ENCODE results near the gene ARHGAP6.
A peak's percentile ranks its signal among the peaks of the same experiment; 100 is the strongest.
"Not testable (repeated sequence)": the region's sequence is repeated elsewhere in the genome, so short reads cannot be mapped to it uniquely, and the experiment has no call there.

The ARHGAP6 gene

GRCh38 chrX:11532291-11533078 is 133.2 kb downstream of the ARHGAP6 start:
- DNase-seq (ENCODE audit: low read depth), result no peak

DNA sequence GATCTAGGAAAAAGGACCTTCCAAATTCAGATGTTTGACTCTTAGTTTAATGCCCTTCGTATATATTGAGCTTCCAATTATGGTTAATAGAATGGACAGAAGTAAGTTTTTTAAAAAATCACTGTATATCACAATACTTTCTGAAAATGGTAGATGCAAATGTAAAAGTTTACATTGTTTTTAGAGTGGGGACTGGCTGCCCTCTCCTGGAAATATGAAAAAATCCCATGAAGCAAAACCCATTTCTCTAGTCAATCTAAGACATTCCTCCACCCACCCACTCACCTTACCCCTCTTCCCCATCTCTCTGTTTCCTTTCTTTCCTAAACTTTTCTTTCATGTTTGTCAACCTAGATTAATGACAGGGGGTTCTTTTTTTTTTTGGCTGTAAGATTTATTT is 134.5 kb downstream of the ARHGAP6 start:
- no peak for DNase-seq (ENCODE audit: low read depth)

DNA sequence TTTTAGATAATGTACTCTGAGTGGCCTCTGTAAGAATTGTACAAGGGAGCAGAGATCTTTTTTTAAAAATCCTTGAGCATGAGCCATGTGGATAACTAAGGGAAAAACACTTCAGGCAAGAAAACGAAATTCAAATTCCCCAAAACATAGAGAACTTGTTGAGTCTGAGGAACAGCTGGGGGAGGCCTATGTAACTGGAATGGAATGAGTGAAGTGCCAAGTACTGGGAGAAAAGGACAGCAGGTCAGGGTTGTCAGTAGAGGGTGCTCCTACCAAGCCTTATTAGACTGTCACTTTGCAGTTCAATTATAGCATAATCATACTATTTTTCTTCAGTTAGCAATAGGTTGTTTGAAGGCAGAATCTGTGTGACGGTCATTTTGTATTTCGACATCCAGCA is 135.1 kb downstream of the ARHGAP6 start:
- no peak for DNase-seq (ENCODE audit: low read depth)

- no peak for DNase-seq (ENCODE audit: low read depth)
Measured at GRCh38 chrX:11528623-11529022, 137.1 kb downstream of the ARHGAP6 start.

DNA sequence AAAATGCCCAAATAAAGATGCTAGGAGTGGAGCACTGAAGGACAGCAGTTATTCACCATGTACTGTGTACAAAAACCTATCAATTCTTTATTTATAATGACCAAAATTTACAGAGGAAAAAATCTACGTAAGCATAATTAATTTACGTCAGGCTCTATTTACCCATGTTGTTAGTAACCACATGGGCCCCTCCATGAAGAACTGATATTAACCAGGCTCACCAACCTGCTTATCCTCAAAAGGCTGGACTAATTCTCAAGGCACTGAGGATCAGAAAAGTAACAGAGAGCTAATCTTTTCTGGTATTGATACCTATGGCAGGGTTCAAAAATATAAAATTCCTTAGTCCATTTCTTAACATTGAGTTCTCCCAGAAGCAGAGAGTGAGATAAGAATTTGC is 140.0 kb downstream of the ARHGAP6 start:
- DNase-seq (ENCODE audit: low read depth), result no peak

DNA sequence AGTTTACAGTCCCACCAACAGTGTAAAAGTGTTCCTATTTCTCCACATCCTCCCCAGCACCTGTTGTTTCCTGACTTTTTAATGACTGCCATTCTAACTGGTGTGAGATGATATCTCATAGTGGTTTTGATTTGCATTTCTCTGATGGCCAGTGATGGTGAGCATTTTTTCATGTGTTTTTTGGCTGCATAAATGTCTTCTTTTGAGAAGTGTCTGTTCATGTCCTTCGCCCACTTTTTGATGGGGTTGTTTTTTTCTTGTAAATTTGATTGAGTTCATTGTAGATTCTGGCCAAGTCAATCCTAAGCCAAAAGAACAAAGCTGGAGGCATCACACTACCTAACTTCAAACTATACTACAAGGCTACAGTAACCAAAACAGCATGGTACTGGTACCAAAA is 146.5 kb downstream of the ARHGAP6 start:
- not testable (repeated sequence) for DNase-seq (ENCODE audit: low read depth)

- DNase-seq (ENCODE audit: low read depth), result peak; percentile 43
Measured at GRCh38 chrX:11509786-11510185, 155.9 kb downstream of the ARHGAP6 start.

- DNase-seq (ENCODE audit: low read depth), result no peak
Measured at GRCh38 chrX:11504234-11504633, 161.5 kb downstream of the ARHGAP6 start.

DNA sequence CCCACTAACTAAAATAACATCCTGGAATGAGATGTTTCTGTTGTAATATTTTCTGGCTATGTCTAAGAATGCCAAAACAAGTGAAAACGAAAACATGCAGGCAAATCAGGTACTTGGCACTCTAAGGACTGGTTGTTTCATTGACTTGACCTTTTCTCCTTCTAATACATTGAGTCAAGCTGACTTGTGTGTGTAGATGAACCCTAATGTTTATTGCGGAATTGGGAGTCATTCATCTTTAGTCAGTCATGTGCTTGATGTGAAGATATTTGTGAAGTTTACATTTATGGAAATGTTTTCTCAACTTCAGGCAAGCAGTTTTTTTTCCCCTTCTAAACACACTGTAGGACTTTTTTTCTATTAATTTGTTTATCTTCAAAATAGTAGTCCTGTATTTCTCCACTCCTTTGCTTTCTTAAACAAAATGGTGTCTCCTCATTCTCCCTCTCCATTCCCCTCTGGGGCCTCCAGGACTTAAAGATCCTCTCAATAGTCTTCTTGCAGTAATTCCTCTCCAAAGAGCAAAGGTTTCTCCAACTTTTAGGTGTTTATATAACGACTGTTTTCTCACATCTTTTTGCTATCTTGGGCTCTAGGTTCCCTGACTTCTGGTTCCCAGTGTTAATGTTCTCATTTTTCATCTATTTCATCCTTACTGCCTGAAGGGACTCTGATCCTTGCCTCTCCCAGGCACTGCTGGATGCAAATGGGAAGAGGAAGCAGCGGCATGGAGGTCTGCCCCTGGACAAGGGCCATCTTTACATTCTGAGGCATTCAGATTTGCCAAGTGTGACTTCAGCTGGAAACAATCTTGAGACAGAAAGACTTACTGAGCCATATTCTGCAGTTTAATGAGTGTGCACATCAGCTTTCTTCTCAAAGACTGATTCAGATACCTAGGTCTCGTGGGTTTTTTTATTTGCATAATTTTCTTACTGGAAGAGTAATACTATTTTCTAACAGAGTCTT is 166.4 kb downstream of the ARHGAP6 start:
- peak; percentile 50 for DNase-seq (ENCODE audit: low read depth)

GRCh38 chrX:11491375-11491774 is 174.3 kb downstream of the ARHGAP6 start:
- DNase-seq (ENCODE audit: low read depth), result not testable (repeated sequence)

- DNase-seq (ENCODE audit: low read depth), result no peak
Measured at GRCh38 chrX:11484290-11484689, 181.4 kb downstream of the ARHGAP6 start.

DNA sequence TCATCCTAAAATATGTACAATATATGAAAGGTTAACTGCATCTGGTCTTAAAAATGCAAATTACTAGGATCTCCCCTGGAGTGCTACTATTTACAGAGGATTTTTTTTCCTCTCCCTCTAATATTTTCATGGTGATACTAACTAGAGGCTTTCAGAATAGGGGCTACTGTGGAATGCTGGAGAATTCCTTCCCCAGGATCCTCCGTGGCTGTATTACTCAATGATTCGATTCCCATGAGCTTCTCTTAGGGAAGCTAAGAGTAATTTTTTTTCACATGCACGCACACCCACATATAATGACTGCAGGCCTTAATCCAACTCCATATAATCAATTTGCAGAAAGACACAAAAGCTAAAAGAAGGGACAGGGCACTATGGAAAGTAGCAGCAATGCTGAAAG is 184.7 kb downstream of the ARHGAP6 start:
- DNase-seq (ENCODE audit: low read depth), result no peak

DNA sequence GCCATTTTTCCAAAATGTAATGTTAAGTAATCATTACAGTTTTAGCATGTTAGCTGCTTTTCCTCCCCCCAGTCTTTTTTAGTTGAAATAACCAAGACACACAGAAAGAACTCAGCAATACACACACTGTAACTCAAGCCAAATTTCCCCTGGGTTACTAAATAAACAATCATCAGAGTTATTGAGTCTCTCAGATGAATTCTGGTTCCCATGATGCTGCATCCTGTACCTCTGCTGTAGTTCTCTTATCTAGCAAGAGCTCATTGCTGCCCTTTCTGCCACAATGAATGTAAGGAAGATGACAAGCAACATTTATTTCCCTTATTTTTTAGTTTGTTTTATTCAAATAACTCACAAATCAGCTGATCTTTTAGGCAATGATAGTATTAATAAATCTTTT is 185.1 kb downstream of the ARHGAP6 start:
- peak; percentile 27 for DNase-seq (ENCODE audit: low read depth)

DNA sequence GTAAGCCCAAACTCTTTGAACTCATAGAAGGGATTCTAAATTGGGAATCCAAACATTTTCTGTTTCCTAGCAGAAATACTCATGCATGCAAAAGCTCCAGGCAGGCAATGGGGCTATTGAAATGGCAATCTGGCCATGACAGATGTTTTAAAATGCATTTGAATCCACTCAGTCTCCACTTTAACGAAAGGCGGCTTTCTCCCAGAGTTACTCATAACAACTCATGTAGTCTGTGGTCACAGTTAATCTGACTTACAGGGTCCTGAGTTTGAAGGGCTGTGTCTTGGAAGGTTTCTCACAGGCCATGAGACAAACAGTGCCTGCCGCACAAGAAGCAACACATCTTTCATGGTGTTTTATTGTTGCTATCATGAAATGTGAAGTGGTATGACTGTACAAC is 186.8 kb downstream of the ARHGAP6 start:
- DNase-seq (ENCODE audit: low read depth), result no peak

GRCh38 chrX:11478026-11478425 is 187.7 kb downstream of the ARHGAP6 start:
- peak; percentile 12 for DNase-seq (ENCODE audit: low read depth)

GRCh38 chrX:11474576-11474975 is 191.1 kb downstream of the ARHGAP6 start:
- peak; percentile 40 for DNase-seq (ENCODE audit: low read depth)

- DNase-seq (ENCODE audit: low read depth), result no peak
Measured at GRCh38 chrX:11474021-11474420, 191.7 kb downstream of the ARHGAP6 start.

GRCh38 chrX:11472879-11473278 is 192.8 kb downstream of the ARHGAP6 start:
- peak; percentile 75 for DNase-seq (ENCODE audit: low read depth)

GRCh38 chrX:11472381-11472780 is 193.3 kb downstream of the ARHGAP6 start:
- DNase-seq (ENCODE audit: low read depth), result no peak

DNA sequence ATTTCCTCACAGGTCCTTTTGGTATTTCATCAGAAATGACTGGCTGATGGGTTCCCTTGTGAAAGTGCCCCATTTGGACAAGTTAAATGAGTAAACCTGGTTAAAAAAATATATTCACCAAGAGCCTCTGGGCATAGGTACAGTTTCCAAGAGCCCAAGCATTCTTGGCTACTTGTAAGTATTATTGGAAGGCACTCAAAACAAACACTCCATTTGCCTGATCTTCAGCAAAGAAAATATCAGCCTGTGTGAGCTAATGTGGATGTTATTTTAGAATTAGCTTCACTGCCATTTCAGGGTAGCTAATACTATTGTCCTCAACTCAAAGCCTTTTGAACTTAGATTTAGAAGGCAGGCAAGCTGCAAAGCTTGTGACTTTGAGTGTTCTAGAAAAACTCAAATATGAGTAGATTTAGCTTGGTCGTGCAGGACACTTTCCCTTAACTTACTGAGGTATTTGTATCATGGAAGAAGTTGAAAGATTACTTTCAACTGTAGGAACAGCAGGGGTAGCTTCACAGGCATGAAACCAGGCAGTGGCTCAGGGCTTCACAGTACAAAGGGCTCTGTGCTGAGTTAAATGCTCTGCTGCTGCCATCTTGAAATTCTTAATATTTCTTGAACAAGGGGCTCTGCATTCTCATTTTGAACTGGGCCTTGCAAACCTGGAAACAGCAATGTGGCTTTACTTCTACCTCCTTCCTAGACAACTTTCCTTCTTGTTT is 195.3 kb downstream of the ARHGAP6 start:
- DNase-seq (ENCODE audit: low read depth), result peak; percentile 93

- no peak for DNase-seq (ENCODE audit: low read depth)
Measured at GRCh38 chrX:11465648-11466411, 199.9 kb downstream of the ARHGAP6 start.

Measured in fibroblast of gingiva (primary cell).